H54 (cell line): Measurements from ENCODE around the gene DYNC2LI1.
A peak's percentile ranks its signal among the peaks of the same experiment; 100 is the strongest.

Experiments used
- DNase-seq: peaks from one replicate; pipeline ENCODE4 v3.0.0; 2011; ENCODE audit warnings: low spot score, mixed read lengths; ENCODE audit not compliant: insufficient read length
- FAIRE-seq: peaks from 3 replicates; lab custom pipeline; 2011; peaks lifted over from hg19 to GRCh38; lab: Jason Lieb, UNC
- POLR2A ChIP-seq: IDR thresholded peaks from 2 replicates; pipeline ENCODE4 v1.6.1; 2011; ENCODE audit warnings: low read depth, mild to moderate bottlenecking, low read length

The DYNC2LI1 gene

GRCh38 chr2:43814711-43815110, 40.9 kb downstream of the DYNC2LI1 start:
- no peak for TF ChIP-seq POLR2A
- FAIRE-seq, result no peak
- DNase-seq, result no peak

GRCh38 chr2:43818761-43819160, 44.9 kb downstream of the DYNC2LI1 start:
- DNase-seq, result peak; percentile 19
- FAIRE-seq, result no peak
- no peak for TF ChIP-seq POLR2A

DNA sequence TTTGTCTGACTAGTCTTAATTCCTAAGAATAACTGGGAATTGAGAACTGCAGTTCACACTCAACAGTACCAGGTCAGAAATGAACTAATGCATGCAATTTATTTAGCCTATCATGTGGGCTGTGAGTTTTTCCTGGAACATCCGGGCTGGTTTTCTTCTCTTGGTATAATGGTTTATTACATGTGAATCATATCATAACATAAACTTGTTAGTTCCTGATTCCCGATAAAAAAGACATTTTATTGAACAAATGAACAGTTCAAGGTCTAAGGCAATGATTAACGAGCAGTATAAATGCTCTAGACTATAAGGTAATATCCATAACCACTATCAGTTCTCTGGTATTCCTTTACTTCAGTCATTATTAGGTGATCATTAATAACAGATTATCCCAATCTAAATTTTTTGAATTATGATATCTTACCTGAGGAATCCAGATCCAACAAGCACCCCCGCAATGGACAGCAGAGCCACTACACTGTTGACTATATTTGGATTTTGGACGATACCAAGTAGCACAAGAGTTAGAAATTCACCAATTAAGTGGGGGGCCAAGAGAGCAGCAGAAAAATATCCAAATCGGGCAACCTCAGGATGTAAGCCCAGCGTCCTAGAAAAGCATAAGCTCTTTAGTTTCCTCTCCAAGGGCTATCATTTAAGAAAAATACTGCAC, 45.8 kb downstream of the DYNC2LI1 start:
- no peak for TF ChIP-seq POLR2A

DNA sequence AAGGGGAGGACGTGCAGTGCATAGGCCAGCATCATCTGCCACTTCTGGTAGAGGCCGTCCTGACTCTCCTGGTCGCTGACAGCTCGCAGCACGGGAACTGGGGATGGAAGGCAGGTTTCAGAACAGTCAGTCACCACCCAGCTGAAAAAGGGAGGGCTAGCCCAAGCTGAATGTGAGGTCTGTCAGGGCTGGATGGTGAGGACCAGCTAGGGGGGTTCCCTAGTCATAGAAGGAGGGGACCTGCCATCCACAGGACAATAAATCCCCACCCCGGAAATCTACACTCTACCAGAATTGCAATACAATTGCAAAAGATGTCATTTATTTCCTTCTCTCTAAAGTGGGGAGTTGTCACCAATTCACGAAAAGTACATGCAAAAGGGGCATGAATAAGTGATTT, 49.0 kb downstream of the DYNC2LI1 start:
- FAIRE-seq (no peak), DNase-seq (no peak)
- no peak for TF ChIP-seq POLR2A

More for the DNA sequence above, 45.8 kb downstream of the DYNC2LI1 start:
- no peak for DNase-seq
- no peak for FAIRE-seq

DNA sequence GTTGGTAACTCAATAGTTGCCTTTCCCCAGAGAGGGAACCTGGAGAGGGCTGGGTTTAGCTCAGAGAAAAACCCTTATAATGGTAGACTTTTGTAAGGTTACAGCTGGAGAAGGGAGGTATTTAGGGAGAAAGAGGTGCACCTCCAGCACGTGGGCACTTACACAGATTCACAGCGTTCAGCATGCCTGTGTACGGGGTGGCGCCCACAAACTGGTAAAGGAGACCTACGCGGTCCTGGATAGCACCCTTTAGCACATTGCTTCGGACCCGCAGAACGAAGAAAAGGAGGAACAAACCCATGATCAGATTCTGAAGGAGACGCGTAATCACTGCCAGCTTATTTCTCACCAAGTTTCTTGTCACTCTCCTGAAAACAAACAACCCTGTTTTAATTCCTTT, 49.9 kb downstream of the DYNC2LI1 start:
- TF ChIP-seq POLR2A, result no peak
- no peak for FAIRE-seq
- DNase-seq, result no peak

DNA sequence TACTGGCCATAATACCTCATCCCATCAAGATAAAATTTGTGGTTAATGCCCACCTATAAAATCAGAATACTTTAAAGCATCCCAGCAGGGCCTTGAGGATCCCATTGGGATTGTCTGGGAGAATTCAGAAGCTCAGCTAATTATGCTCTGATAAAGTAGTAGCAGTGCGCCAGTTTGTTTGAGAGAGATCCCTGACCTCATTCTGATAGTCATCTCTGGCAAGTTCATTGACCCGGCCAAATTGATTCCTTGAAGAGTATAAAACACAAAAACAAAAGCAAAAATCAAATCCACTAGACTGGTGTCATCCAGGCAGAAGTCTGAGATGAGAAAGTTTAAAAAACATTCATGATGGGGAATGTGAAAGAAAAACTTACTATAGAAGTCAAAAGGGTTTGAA, 50.7 kb downstream of the DYNC2LI1 start:
- TF ChIP-seq POLR2A, result no peak
- FAIRE-seq (no peak), DNase-seq (no peak)

GRCh38 chr2:43824951-43825493, 51.2 kb downstream of the DYNC2LI1 start:
- no peak for FAIRE-seq
- DNase-seq, result no peak

GRCh38 chr2:43825841-43826240, 52.0 kb downstream of the DYNC2LI1 start:
- DNase-seq (no peak), FAIRE-seq (no peak)
- no peak for TF ChIP-seq POLR2A

More at GRCh38 chr2:43824951-43825493, 51.2 kb downstream of the DYNC2LI1 start:
- no peak for TF ChIP-seq POLR2A

DNA sequence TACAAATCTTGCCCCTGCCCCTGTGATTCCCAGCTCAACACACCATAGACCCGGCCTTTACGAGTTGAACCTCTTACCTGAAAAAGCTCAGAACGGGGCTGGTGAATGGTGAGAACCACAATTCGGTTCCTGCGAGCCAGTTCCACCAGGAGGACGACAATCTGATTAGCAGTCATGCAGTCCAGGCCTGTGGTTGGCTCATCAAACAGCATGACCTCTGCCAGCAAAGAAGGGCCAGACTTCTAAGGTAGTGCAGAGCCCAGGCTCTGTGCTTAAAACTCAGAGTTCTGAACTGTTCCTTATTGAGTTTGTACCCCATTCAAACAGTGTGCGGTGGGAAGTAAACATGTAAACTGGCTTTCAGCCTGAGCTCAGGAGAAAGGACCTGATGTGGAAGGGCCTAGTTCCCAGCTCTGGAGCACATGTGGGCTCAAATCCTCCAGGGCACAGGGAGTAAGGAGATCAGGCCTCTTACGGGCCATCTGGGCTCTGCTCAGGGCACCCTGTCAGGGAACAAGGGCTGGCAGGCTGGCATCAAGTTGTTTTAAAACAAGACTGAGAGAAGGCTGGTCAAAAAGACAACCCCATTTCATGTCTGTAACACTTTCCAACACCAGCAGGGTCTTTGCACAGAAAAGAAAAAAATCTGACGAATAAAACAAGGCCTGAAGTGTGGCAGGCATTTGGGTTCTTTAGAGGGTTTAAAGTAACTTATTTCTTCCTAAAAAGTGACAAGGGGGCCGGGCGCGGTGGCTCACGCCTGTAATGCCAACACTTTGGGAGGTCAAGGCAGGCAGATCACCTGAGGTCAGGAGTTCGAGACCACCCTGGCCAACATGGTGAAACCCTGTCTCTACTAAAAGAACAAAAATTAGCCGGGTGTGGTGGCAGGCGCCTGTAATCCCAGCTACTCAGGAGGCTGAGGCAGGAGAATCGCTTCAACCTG, 52.7 kb downstream of the DYNC2LI1 start:
- FAIRE-seq (no peak), DNase-seq (no peak)
- TF ChIP-seq POLR2A, result no peak

GRCh38 chr2:43831543-43832294, 57.9 kb downstream of the DYNC2LI1 start:
- TF ChIP-seq POLR2A, result no peak
- DNase-seq (no peak), FAIRE-seq (no peak)

- DNase-seq (no peak), FAIRE-seq (no peak)
- no peak for TF ChIP-seq POLR2A
Observed at GRCh38 chr2:43832457-43832856, 58.6 kb downstream of the DYNC2LI1 start.

GRCh38 chr2:43837033-43837432, 63.2 kb downstream of the DYNC2LI1 start:
- TF ChIP-seq POLR2A, result no peak
- DNase-seq (no peak), FAIRE-seq (no peak)

DNA sequence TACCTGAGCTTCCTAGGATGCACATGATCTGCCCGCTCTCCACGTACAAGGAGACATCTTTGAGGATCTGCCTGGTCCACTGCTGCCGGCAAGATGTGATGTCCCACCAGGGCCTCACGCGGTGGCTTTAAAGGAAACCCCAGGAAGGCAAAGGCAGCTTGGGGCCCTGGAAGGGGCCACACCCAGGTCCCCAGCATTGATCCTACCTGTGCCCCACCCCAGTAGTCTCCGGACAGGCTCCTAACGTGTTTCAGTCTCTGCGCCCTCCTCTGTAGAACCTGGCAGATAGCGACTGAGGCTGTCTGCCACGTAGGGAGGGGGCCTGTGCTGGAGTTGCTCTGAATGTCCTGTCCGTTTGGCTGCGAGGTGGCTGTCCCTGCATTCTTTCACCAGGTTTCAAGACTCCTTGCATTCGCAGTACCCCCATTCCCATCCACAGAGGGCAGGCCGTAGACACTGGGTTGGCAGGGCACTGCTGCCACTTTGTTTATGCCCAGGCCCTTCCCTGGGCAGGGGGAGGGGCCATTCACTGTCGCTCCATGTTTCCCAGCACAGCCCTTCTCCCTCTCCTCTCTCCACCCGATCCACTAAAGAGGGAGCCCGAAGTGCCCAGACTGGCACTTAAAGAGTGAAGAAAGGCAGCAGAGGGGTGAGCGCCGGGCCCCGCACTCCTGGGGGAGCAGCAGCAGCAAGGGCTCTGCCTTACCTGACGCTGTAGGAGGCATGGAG, 64.2 kb downstream of the DYNC2LI1 start:
- no peak for FAIRE-seq
- TF ChIP-seq POLR2A, result no peak

More for the DNA sequence above, 64.2 kb downstream of the DYNC2LI1 start:
- DNase-seq, result no peak
